ENCODE data around the gene YWHAH.

- no peak for TF ChIP-seq POLR2AphosphoS5 (IDR thresholded peaks at IDR 0.05)
- TF ChIP-seq CTCF (IDR thresholded peaks at IDR 0.05) = no peak
- TF ChIP-seq POLR2A (IDR thresholded peaks at IDR 0.05) = no peak
- no peak for TF ChIP-seq EP300 (IDR thresholded peaks at IDR 0.05)
These were observed 1.8 kb downstream of the YWHAH start for GRCh38 chr22:31945971-31946680.
